Psoas muscle (tissue), 8 donors: ENCODE data around the gene DLGAP1. TPM values are rescaled to one million over a fixed set of nuclear protein-coding genes. Genes with fewer than 3 reads are reported as not detected.
"Not testable (repeated sequence)": the region's sequence is repeated elsewhere in the genome, so short reads cannot be mapped to it uniquely, and the experiment has no call there.

Source experiments
- ATAC-seq, 4 donors: fragments of 200-7000 bp; cut with Tn5 transposase; one replicate each; pipeline ENCODE4 v1.9.1; 2020; ENCODE audit warnings: moderate library complexity in 3 of 4, mild to moderate bottlenecking in 2 of 4
- DNase-seq, 2 donors: peaks; one replicate each; pipeline ENCODE4 v3.0.0-alpha.2; 2020
- H3K27ac ChIP-seq: fragments of 200-600 bp; one replicate; pipeline ENCODE4 v1.8.0; 2022
- H3K27me3 ChIP-seq, 3 donors: fragments of 200-600 bp in 1 of 3; one replicate each; pipeline versions ENCODE4 v1.6.1 to v1.8.0; 2013 to 2022; ENCODE audit warnings: low read length in 2 of 3, mild to moderate bottlenecking in 2 of 3, moderate library complexity in 1 of 3; ENCODE audit not compliant: insufficient read depth in 3 of 3
- H3K36me3 ChIP-seq, 2 donors: fragments of 200-600 bp in 1 of 2; one replicate each; pipeline versions ENCODE4 v1.6.1 to v1.8.0; 2013 to 2022; ENCODE audit warnings: low read depth in 1 of 2, mild to moderate bottlenecking in 1 of 2, moderate library complexity in 1 of 2; ENCODE audit not compliant: insufficient read depth in 1 of 2
- H3K4me1 ChIP-seq: fragments of 200-600 bp; one replicate; pipeline ENCODE4 v1.8.0; 2022
- H3K4me3 ChIP-seq: fragments of 200-600 bp; one replicate; pipeline ENCODE4 v1.8.0; 2022; ENCODE audit warnings: mild to moderate bottlenecking
- H3K9me3 ChIP-seq: fragments of 200-600 bp; one replicate; pipeline ENCODE4 v1.8.0; 2022
- CTCF ChIP-seq: fragments of 200-600 bp; IDR thresholded peaks from one replicate; pipeline ENCODE4 v1.8.0; 2022; ENCODE audit warnings: antibody characterized with exemption
- WGBS, 3 donors: extraction: QIAGEN DNeasy Blood & Tissue Kit; methylation state at CpG; one replicate each; pipeline versions ENCODE4 v1.1.6 to v1.1.7; 2013; 5-methylcytosine and 5-hydroxymethylcytosine counted together
- intact Hi-C, 2 donors: fragments of 100-400 bp; cut with DNase I; formaldehyde crosslinking; loops; one replicate each; pipeline versions ENCODE4 v1.11.0 to v1.14.2; 2022
- polyA plus RNA-seq, 3 donors: library from polyadenylated mRNA; stranded (reverse); fragments of 200-250 nt; gene quantifications; one replicate each; pipeline ENCODE4 v1.2.3, GENCODE V29; 2013
- total RNA-seq, 4 donors: library from RNA; stranded (reverse); fragmentation: NEBNext Ultra II Directional in 2 of 4; extraction: Animal tissue kit (Norgen Biotek cat#: 25700) in 2 of 4; gene quantifications; one replicate each; pipeline versions ENCODE4 v1.2.1 to v1.2.4, GENCODE V29; 2021 to 2023
- donor health status: healthy with polysubstance abuse.
- donor health status: DM: no; HTN: no; CAD: no; lungs with moderate emphysema.
- donor health status: Bipolar disorder and iron deficiency.
- donor health status: healthy.
- donor health status: DM: yes; HTN: yes; CAD: no.
- donor health status: DM: no; HTN: no; CAD: no.
- donor health status: DM: no; HTN: no; CAD: no.
- donor health status: DM: yes; HTN: yes; CAD: no.

Gene DLGAP1
- total and polyA plus RNA-seq, 7 donors, result 0.09 to 0.26 (median 0.16) TPM; not detected in 1

- H3K4me3 ChIP-seq, result peak overlapping the region; percentile 62
- ATAC-seq (peak; percentile 42 to 66 (median 64)), DNase-seq (no peak)
- TF ChIP-seq CTCF, result no peak
- H3K27me3 ChIP-seq, result peaks cover 0 to 37% (median 3%) of the 10 kb centered on the region in 3 donors
- WGBS, 3 donors, result 7 to 11% (median 7%) methylated on average over 12 of the region's 12 CpGs
- H3K4me1 ChIP-seq, result peaks cover 35% of the 10 kb centered on the region
- H3K36me3 ChIP-seq, result no peaks in the 10 kb centered on the region
- no peaks in the 10 kb centered on the region for H3K9me3 ChIP-seq
- peak overlapping the region; percentile 88 for H3K27ac ChIP-seq
- intact Hi-C loops, result no loop called here
Measured at GRCh38 chr18:3604498-3605408, 850.4 kb downstream of the DLGAP1 start.

GRCh38 chr18:3604235-3604497 lies 850.9 kb downstream of the DLGAP1 start:
- ATAC-seq (no peak), DNase-seq (no peak)
- peaks cover 0 to 33% (median 3%) of the 10 kb centered on the region in 3 donors for H3K27me3 ChIP-seq
- H3K4me1 ChIP-seq, result peaks cover 35% of the 10 kb centered on the region
- peak overlapping the region; percentile 88 for H3K27ac ChIP-seq
- peak overlapping the region; percentile 62 for H3K4me3 ChIP-seq
- WGBS, 3 donors, result 11 to 13% (median 12%) methylated on average over 4 of the region's 4 CpGs
- H3K36me3 ChIP-seq, result no peaks in the 10 kb centered on the region
- intact Hi-C loops, result no loop called here
- TF ChIP-seq CTCF, result no peak
- no peaks in the 10 kb centered on the region for H3K9me3 ChIP-seq

- Histone ChIP-seq H3K27me3 (peaks cover 0 to 27% (median 3%) of the 10 kb centered on the region in 3 donors), H3K27ac (peak overlapping the region; percentile 88), H3K4me1 (peaks cover 35% of the 10 kb centered on the region), H3K4me3 (peak overlapping the region; percentile 62), H3K36me3 (no peaks in the 10 kb centered on the region), H3K9me3 (no peaks in the 10 kb centered on the region)
- TF ChIP-seq CTCF, result no peak
- ATAC-seq (peak; percentile 77 to 84 (median 79)), DNase-seq (no peak)
- 6 to 7% (median 6%) methylated on average over 12 of the region's 12 CpGs for WGBS, 3 donors
- intact Hi-C loops, result no loop called here
Measured at GRCh38 chr18:3603421-3604234, 851.5 kb downstream of the DLGAP1 start.

GRCh38 chr18:3601106-3601755 lies 853.9 kb downstream of the DLGAP1 start:
- H3K27me3 ChIP-seq, ATAC-seq, H3K4me3 ChIP-seq, intact Hi-C loops, DNase-seq, H3K9me3 ChIP-seq, H3K36me3 ChIP-seq, H3K27ac ChIP-seq: not testable (repeated sequence)
- 91 to 94% (median 91%) methylated on average over 12 of the region's 12 CpGs for WGBS, 3 donors
- H3K4me1 ChIP-seq, result peaks cover 41% of the 10 kb centered on the region
